H1 (cell line): Measurements from ENCODE around the gene EMX2. TPM values are rescaled to one million over a fixed set of nuclear protein-coding genes. Genes with fewer than 3 reads are reported as not detected.

ENCODE experiments used
- CTCF ChIA-PET: fragments of 300-600 bp; sonication (Branson Sonifier 250); formaldehyde crosslinking; loops from one replicate; lab custom pipeline; 2021; ENCODE audit not compliant: partially characterized antibody; lab: Charles Lee
- POLR2A ChIA-PET: fragments of 300-600 bp; sonication (Branson Sonifier 250); formaldehyde crosslinking; loops from one replicate; lab custom pipeline; 2021; ENCODE audit warnings: inconsistent platforms; ENCODE audit not compliant: partially characterized antibody; lab: Charles Lee
- DNase-seq, 2 experiments: peaks; one replicate each; pipeline versions ENCODE4 v3.0.0 to v3.0.0-alpha.2; 2010 to 2022; ENCODE audit warnings: low spot score in 2 of 2, low read depth in 1 of 2, mixed read lengths in 1 of 2
- FAIRE-seq: peaks from 2 replicates; lab custom pipeline; 2011; peaks lifted over from hg19 to GRCh38; lab: Jason Lieb, UNC
- H2AFZ ChIP-seq: 2 replicates; pipeline ENCODE4 v1.8.1; 2012; ENCODE audit warnings: low read length, inconsistent platforms
- H2AK5ac ChIP-seq: 2 replicates; pipeline ENCODE4 v1.6.1; 2013; ENCODE audit warnings: low read depth, low read length
- H2BK120ac ChIP-seq: replicated peaks from 2 replicates; pipeline ENCODE3; 2013; ENCODE audit warnings: low read depth, low read length, inconsistent platforms
- H2BK12ac ChIP-seq: 2 replicates; pipeline ENCODE4 v1.6.1; 2013; ENCODE audit warnings: low read depth, low read length
- H2BK15ac ChIP-seq: 2 replicates; pipeline ENCODE4 v1.6.1; 2013; ENCODE audit warnings: low read length
- H2BK20ac ChIP-seq: 2 replicates; pipeline ENCODE4 v1.6.1; 2013; ENCODE audit warnings: low read length
- H2BK5ac ChIP-seq: 2 replicates; pipeline ENCODE4 v1.6.1; 2013; ENCODE audit warnings: low read depth, low read length
- H3K14ac ChIP-seq: 2 replicates; pipeline ENCODE4 v1.6.1; 2013; ENCODE audit warnings: inconsistent platforms; ENCODE audit not compliant: insufficient read length
- H3K18ac ChIP-seq: 2 replicates; pipeline ENCODE4 v1.6.1; 2013; ENCODE audit warnings: low read length; ENCODE audit errors: extremely low read depth
- H3K23ac ChIP-seq: 2 replicates; pipeline ENCODE4 v1.6.1; 2013; ENCODE audit warnings: inconsistent platforms; ENCODE audit not compliant: insufficient read length
- H3K23me2 ChIP-seq: 2 replicates; pipeline ENCODE4 v1.6.1; 2013; ENCODE audit warnings: low read depth, low read length
- H3K27ac ChIP-seq: 2 replicates; pipeline ENCODE4 v1.6.1; 2011; ENCODE audit warnings: low read depth, low read length, inconsistent platforms
- H3K27me3 ChIP-seq, 4 experiments: replicated peaks in 1 of 4; 1 replicate in 1 of 4; 2 replicates in 3 of 4; pipeline versions ENCODE4 v1.6.1 to v1.8.1; 2011 to 2013; ENCODE audit warnings: low read length in 3 of 4, mild to moderate bottlenecking in 3 of 4, inconsistent platforms in 2 of 4, mixed read lengths in 2 of 4, moderate library complexity in 1 of 4; ENCODE audit not compliant: control insufficient read depth in 3 of 4, insufficient read depth in 3 of 4; ENCODE audit errors: extremely low read depth in 1 of 4
- H3K36me3 ChIP-seq, 4 experiments: 2 replicates each; pipeline versions ENCODE4 v1.6.1 to v1.8.1; 2011 to 2013; ENCODE audit warnings: mild to moderate bottlenecking in 4 of 4, low read length in 3 of 4, moderate library complexity in 2 of 4, control low read depth in 1 of 4, inconsistent platforms in 1 of 4; ENCODE audit not compliant: insufficient read depth in 4 of 4, control insufficient read depth in 2 of 4
- H3K4ac ChIP-seq: replicated peaks from 2 replicates; pipeline ENCODE3; 2013; ENCODE audit warnings: low read length, low read depth, mixed read lengths, inconsistent platforms; ENCODE audit not compliant: insufficient read length
- H3K4me1 ChIP-seq, 4 experiments: replicated peaks in 1 of 4; 1 replicate in 1 of 4; 2 replicates in 3 of 4; pipeline versions ENCODE4 v1.6.1 to v1.8.1; 2011 to 2013; ENCODE audit warnings: low read length in 3 of 4, inconsistent platforms in 2 of 4, mixed read lengths in 1 of 4; ENCODE audit not compliant: insufficient read depth in 4 of 4, control insufficient read depth in 3 of 4
- H3K4me2 ChIP-seq, 2 experiments: 2 replicates each; pipeline versions ENCODE4 v1.6.1 to v1.8.1; 2011 to 2013; ENCODE audit warnings: low read depth in 2 of 2, low read length in 2 of 2, control low read depth in 1 of 2, inconsistent platforms in 1 of 2, mild to moderate bottlenecking in 1 of 2; ENCODE audit not compliant: insufficient read depth in 1 of 2
- H3K4me3 ChIP-seq, 4 experiments: fragments of 200-600, 300-600 bp in 1 of 4; sonication (generic), shearing (Covaris generic), sonication (Bioruptor Twin) in 1 of 4; 2 replicates each; pipeline versions ENCODE4 v1.5.1 to v1.8.1; 2011 to 2016; ENCODE audit warnings: low read length in 4 of 4, low read depth in 3 of 4, control low read depth in 2 of 4, inconsistent platforms in 2 of 4, mild to moderate bottlenecking in 2 of 4, mixed read lengths in 1 of 4, moderate library complexity in 1 of 4; ENCODE audit not compliant: insufficient read depth in 2 of 4; ENCODE audit errors: extremely low read depth in 1 of 4
- H3K56ac ChIP-seq: replicated peaks from 2 replicates; pipeline ENCODE3; 2013; ENCODE audit warnings: low read depth, mild to moderate bottlenecking, mixed read lengths, low read length, inconsistent platforms; ENCODE audit not compliant: insufficient read length
- H3K79me1 ChIP-seq: 2 replicates; pipeline ENCODE4 v1.6.1; 2013; ENCODE audit warnings: low read depth, low read length, control low read depth
- H3K79me2 ChIP-seq, 2 experiments: 2 replicates each; pipeline versions ENCODE4 v1.6.1 to v1.8.1; 2012 to 2013; ENCODE audit warnings: low read length in 2 of 2, mild to moderate bottlenecking in 2 of 2, inconsistent platforms in 1 of 2; ENCODE audit not compliant: insufficient read depth in 2 of 2, control insufficient read depth in 1 of 2
- H3K9ac ChIP-seq, 4 experiments: replicated peaks in 1 of 4; 1 replicate in 1 of 4; 2 replicates in 3 of 4; pipeline versions ENCODE4 v1.6.1 to v1.8.1; 2011 to 2013; ENCODE audit warnings: low read depth in 3 of 4, low read length in 3 of 4, control low read depth in 2 of 4, mild to moderate bottlenecking in 2 of 4, moderate library complexity in 2 of 4, inconsistent platforms in 1 of 4; ENCODE audit errors: extremely low read depth in 1 of 4
- H3K9me3 ChIP-seq, 2 experiments: 2 replicates each; pipeline versions ENCODE4 v1.6.1 to v1.8.1; 2012 to 2013; ENCODE audit warnings: mild to moderate bottlenecking in 2 of 2, moderate library complexity in 2 of 2, control low read depth in 1 of 2, inconsistent platforms in 1 of 2, low read depth in 1 of 2, low read length in 1 of 2, mixed read lengths in 1 of 2; ENCODE audit not compliant: insufficient read depth in 2 of 2
- H4K20me1 ChIP-seq, 2 experiments: replicated peaks in 1 of 2; 2 replicates each; pipeline versions ENCODE3 to v1.8.1; 2011 to 2013; ENCODE audit warnings: inconsistent platforms in 2 of 2, low read length in 2 of 2, mild to moderate bottlenecking in 1 of 2; ENCODE audit not compliant: insufficient read depth in 2 of 2, control insufficient read depth in 1 of 2
- H4K5ac ChIP-seq: 2 replicates; pipeline ENCODE4 v1.6.1; 2013; ENCODE audit warnings: low read length, low read depth, mixed read lengths, inconsistent platforms; ENCODE audit not compliant: insufficient read length
- H4K8ac ChIP-seq: 2 replicates; pipeline ENCODE4 v1.8.0; 2013; ENCODE audit warnings: mild to moderate bottlenecking, moderate library complexity, low read length, inconsistent platforms; ENCODE audit not compliant: insufficient read depth; ENCODE audit errors: extremely low read depth
- H4K91ac ChIP-seq: replicated peaks from 2 replicates; pipeline ENCODE3; 2013; ENCODE audit warnings: low read length, mixed read lengths, inconsistent platforms; ENCODE audit not compliant: insufficient read length
- CBX8 ChIP-seq: fragments of 300-800, 300-1000 bp; sonication (generic); IDR thresholded peaks from 2 replicates; pipeline ENCODE4 v1.7.1; 2016; ENCODE audit warnings: low read depth, low read length, borderline replicate concordance
- GABPA ChIP-seq: IDR thresholded peaks from 2 replicates; pipeline ENCODE4 v1.6.1; 2011; ENCODE audit warnings: mild to moderate bottlenecking, low read length, moderate library complexity, borderline replicate concordance; ENCODE audit not compliant: insufficient read depth
- HDAC6 ChIP-seq: IDR thresholded peaks from one replicate; pipeline ENCODE4 v1.7.1; 2012; ENCODE audit warnings: low read depth, mild to moderate bottlenecking, inconsistent platforms, low read length, moderate library complexity
- KDM1A ChIP-seq: fragments of 200-600, 300-600 bp; sonication (generic); IDR thresholded peaks from 2 replicates; pipeline ENCODE4 v1.7.1; 2016; ENCODE audit warnings: mild to moderate bottlenecking, low read length, borderline replicate concordance
- KDM4A ChIP-seq: IDR thresholded peaks from one replicate; pipeline ENCODE4 v1.7.1; 2012; ENCODE audit warnings: low read depth, mild to moderate bottlenecking, moderate library complexity, low read length, inconsistent platforms; ENCODE audit not compliant: severe bottlenecking
- PHF8 ChIP-seq: fragments of 200-600 bp; sonication (generic); conservative IDR thresholded peaks from 2 replicates; pipeline ENCODE4 v1.7.1; 2012; ENCODE audit warnings: low read depth, mild to moderate bottlenecking, inconsistent platforms, low read length, moderate library complexity
- RNF2 ChIP-seq: fragments of 200-900, 300-1000 bp; sonication (generic); IDR thresholded peaks from 2 replicates; pipeline ENCODE4 v1.7.1; 2016; ENCODE audit warnings: borderline replicate concordance, low read depth, mild to moderate bottlenecking, antibody characterized with exemption, low read length; ENCODE audit not compliant: poor library complexity, severe bottlenecking; ENCODE audit errors: missing control alignments
- WGBS, 2 experiments: shearing (Covaris generic) in 1 of 2; methylation state at CpG; one replicate each; pipeline versions ENCODE4 v1.1.6 to v1.1.7; 2013 to 2015; ENCODE audit warnings: low lambda C conversion rate in 2 of 2, mixed read lengths in 2 of 2, inconsistent platforms in 1 of 2, low coverage in 1 of 2, missing lambda C conversion rate in 1 of 2; ENCODE audit not compliant: insufficient replicate concordance in 2 of 2, insufficient coverage in 1 of 2, insufficient read length in 1 of 2; ENCODE audit errors: extremely low coverage in 1 of 2, missing lambda C conversion rate in 1 of 2; 5-methylcytosine and 5-hydroxymethylcytosine counted together
- polyA plus RNA-seq, 7 experiments: library from polyadenylated mRNA; depleted of rRNA in 3 of 7; stranded (reverse) in 5 of 7; unstranded in 2 of 7; fragments of >200 nt in 5 of 7; fragments of 200-250 nt in 2 of 7; gene quantifications; 1 replicate in 5 of 7; 2 replicates in 1 of 7; 4 replicates in 1 of 7; pipeline versions ENCODE4 v1.2.1 to v1.2.3, GENCODE V29; 2011 to 2013; ENCODE audit warnings: missing spikeins in 2 of 7, mixed read lengths in 2 of 7
- total RNA-seq: library from RNA; stranded (reverse); fragmentation: NEBNext Ultra II Directional; extraction: Animal tissue kit (Norgen Biotek cat#: 25700); gene quantifications from 2 replicates; pipeline ENCODE4 v1.2.1, GENCODE V29; 2021

EMX2 gene
- total and polyA plus RNA-seq, 2 of the 8 experiments (the other 6 are each of a cell fraction or from before 2014, with no cell fraction given), result not detected

GRCh38 chr10:117544711-117545140, 2.2 kb downstream of the EMX2 start:
- CTCF ChIA-PET, result interaction anchor here (3.4 kb wide), 1 partner anchor 12 kb away, joined by 13 read pairs; no protein-coding TSS in a partner anchor
- Histone ChIP-seq H3K79me2 (no peaks in the 10 kb centered on the region), H3K18ac (no peak overlapping the region; the same call in 1 of the 2 replicates), H4K20me1 (peaks cover 31 to 45% of the 10 kb centered on the region in 2 experiments), H2AK5ac (no peak overlapping the region), H2BK5ac (no peak overlapping the region), H2AFZ (no peak overlapping the region), H2BK15ac (no peak overlapping the region), H3K27ac (no peak overlapping the region), H3K36me3 (no peaks in the 10 kb centered on the region; a peak in 1 of 8 replicates), H4K8ac (no peak overlapping the region), H2BK120ac (no peak overlapping the region), H3K79me1 (no peaks in the 10 kb centered on the region), H3K9ac (no peak overlapping the region)
- 4% methylated on average over 29 of the region's 29 CpGs; no CpG with 5 or more reads in 1 of the 2 experiments for WGBS, 2 experiments
- no peak for FAIRE-seq
- TF ChIP-seq GABPA (no peak), HDAC6 (no peak), CBX8 (peak; percentile 92; the same call in 1 of the 2 replicates), KDM4A (no peak), KDM1A (no peak), PHF8 (no peak), RNF2 (peak; percentile 96)
- TF ChIP-seq, all 59 proteins: peak for 2
- Histone ChIP-seq H3K4me2 (peak overlapping the region; percentile 70 to 83), H2BK12ac (0 out of 2 replicates have a peak overlapping the region, but pooled peaks have one; percentile 60), H3K27me3 (peaks cover 90 to 99% (median 96%) of the 10 kb centered on the region in 4 experiments), H3K23ac (no peak overlapping the region), H4K91ac (no peak overlapping the region), H3K4me1 (peaks cover 0 to 37% (median 20%) of the 10 kb centered on the region in 4 experiments; a peak in 6 of 7 replicates), H4K5ac (no peak overlapping the region), H3K4ac (no peak overlapping the region), H3K56ac (no peak overlapping the region), H2BK20ac (no peak overlapping the region), H3K4me3 (peak overlapping the region; percentile 8 to 62 (median 26); a peak in 5 of 8 replicates), H3K9me3 (no peaks in the 10 kb centered on the region), H3K23me2 (peaks cover 6% of the 10 kb centered on the region; the same call in 1 of the 2 replicates), H3K14ac (no peak overlapping the region)
- no peak for DNase-seq
- POLR2A ChIA-PET, result interaction anchor here (0.6 kb wide), 1 partner anchor 218 kb away, joined by 4 read pairs; no protein-coding TSS in a partner anchor
